AG04449 (cell line): Measurements from ENCODE around the gene IGSF9B.

Experiments used
- CTCF ChIA-PET: fragments of 350-600 bp; formaldehyde crosslinking; extraction: SDS; loops from one replicate; lab custom pipeline; 2021; ENCODE audit warnings: antibody characterized with exemption; lab: Yijun Ruan, JAX
- POLR2A ChIA-PET: fragments of 400-600, 350-600 bp; formaldehyde crosslinking; extraction: SDS; loops from one replicate; lab custom pipeline; 2020; ENCODE audit warnings: antibody characterized with exemption, inconsistent platforms; lab: Yijun Ruan, JAX
- DNase-seq: peaks from one replicate; pipeline ENCODE4 v3.0.0-alpha.2; 2010; ENCODE audit warnings: low read depth, low spot score
- H3K4me3 ChIP-seq: 2 replicates; pipeline ENCODE4 v1.5.1; 2011; ENCODE audit warnings: low read depth, mild to moderate bottlenecking, control low read depth, low read length
- TF ChIP-seq, protein P1 (sequence below): IDR thresholded peaks from one replicate; pipeline ENCODE4 v1.5.1; 2011; ENCODE audit warnings: mild to moderate bottlenecking, moderate library complexity, low read length, control low read depth, inconsistent platforms; ENCODE audit not compliant: insufficient read depth; ENCODE audit errors: missing control alignments

IGSF9B gene

DNA sequence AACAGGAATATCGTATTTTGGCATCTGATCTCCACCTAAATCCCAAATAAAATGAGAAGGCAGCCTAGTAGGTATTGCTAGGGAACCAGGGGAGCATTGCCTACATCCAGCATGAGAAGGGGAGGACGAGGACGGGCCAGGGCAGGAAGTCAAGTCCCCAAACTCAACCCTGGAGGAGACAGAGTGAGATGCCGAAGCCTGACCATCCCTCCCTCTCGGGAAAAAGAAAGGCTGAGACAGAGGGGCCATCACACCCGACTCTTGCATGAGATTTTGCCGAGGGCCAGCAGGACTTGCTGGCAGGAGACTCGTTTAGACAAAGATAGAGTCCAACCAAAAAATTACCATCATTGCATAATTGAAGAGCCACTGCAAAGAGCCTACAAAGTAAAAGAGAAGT is 61.2 kb downstream of the IGSF9B start:
- TF ChIP-seq, protein P1, sequence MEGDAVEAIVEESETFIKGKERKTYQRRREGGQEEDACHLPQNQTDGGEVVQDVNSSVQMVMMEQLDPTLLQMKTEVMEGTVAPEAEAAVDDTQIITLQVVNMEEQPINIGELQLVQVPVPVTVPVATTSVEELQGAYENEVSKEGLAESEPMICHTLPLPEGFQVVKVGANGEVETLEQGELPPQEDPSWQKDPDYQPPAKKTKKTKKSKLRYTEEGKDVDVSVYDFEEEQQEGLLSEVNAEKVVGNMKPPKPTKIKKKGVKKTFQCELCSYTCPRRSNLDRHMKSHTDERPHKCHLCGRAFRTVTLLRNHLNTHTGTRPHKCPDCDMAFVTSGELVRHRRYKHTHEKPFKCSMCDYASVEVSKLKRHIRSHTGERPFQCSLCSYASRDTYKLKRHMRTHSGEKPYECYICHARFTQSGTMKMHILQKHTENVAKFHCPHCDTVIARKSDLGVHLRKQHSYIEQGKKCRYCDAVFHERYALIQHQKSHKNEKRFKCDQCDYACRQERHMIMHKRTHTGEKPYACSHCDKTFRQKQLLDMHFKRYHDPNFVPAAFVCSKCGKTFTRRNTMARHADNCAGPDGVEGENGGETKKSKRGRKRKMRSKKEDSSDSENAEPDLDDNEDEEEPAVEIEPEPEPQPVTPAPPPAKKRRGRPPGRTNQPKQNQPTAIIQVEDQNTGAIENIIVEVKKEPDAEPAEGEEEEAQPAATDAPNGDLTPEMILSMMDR = no peak
- DNase-seq = no peak
- no peak overlapping the region for H3K4me3 ChIP-seq
- ChIA-PET CTCF (no interaction called here), POLR2A (no interaction called here)

DNA sequence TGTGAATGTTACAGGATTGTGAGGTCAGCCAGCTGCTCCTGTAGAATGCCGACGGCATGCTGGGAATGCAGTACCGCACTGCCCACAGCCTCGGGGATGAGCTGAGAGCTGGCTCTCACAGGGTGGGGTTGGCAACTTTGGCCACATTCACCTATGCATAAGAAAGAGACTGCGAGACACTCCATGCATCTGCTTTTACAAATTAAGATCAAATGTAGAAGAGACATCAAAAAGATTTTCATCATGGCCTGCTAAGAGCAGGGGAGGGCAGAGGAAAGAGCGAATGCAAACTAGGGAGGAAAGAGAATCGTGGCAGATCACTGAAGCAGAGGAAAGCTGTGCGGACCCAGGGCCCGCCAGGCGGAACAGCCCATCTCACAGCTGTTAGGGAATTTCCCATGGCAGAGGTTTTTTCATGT is 61.7 kb downstream of the IGSF9B start:
- TF ChIP-seq, protein P1 = no peak
- ChIA-PET POLR2A (no interaction called here), CTCF (no interaction called here)
- no peak overlapping the region for H3K4me3 ChIP-seq
- no peak for DNase-seq

DNA sequence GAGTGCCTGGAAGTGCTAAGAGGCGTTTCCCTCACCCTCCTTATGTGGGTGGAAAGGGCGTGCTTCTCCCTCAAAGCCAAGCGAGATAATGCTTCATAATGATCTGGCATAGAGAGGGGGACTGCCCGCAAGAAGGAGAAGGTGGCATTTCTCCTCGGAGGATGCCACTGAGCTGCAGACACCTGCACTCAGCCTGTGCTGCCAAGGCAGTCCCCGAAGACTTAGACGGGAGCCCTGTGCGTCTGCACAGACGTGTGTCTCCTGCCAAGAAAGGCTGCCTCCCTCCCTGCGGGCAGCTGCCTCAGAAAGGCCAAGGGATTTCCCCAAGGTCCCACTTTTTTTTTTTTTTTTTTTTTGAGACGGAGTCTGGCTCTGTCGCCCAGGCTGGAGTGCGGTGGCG is 63.4 kb downstream of the IGSF9B start:
- TF ChIP-seq, protein P1 = no peak
- no peak for DNase-seq
- CTCF ChIA-PET = no interaction called here
- H3K4me3 ChIP-seq = no peak overlapping the region
- POLR2A ChIA-PET = no interaction called here

DNA sequence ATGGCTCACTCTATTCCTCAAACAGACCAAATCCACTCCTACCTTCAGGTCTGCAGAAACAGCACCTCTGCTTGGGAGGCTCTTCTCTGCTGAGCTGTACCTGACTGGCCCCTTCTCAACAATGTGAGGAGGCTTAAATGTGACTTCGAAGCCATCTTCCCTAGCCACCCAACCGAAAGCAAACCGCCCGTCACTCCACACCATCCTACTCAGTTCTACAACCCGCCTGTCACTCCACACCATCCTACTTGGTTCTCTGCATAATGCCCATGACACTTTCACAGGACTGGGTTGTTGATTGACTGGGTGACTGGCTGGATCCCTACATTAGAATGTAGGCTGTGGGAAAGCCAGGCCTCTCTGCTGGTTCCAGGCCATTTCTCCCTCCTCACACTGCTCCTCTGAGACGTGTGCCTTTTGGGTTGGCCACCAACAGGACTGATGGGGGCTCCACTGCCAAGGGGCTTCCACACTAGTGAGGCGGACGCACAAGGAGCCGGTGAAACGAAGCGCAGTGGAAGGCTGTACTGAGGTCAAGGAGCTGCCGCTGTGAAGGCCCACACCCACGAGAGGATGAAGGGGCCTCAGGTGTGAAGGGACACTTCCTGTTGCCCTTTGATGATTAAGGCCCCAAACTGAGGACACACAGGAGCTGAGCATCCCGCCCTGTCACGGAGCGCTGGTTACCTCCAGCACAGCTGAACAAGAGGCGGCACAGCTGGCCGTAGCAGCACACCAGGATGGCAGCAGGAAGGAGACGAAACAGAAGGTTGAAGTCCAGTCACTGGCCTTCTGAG is 64.0 kb downstream of the IGSF9B start:
- DNase-seq = no peak
- POLR2A ChIA-PET = no interaction called here
- CTCF ChIA-PET = no interaction called here
- TF ChIP-seq, protein P1 = no peak
- H3K4me3 ChIP-seq = no peak overlapping the region

DNA sequence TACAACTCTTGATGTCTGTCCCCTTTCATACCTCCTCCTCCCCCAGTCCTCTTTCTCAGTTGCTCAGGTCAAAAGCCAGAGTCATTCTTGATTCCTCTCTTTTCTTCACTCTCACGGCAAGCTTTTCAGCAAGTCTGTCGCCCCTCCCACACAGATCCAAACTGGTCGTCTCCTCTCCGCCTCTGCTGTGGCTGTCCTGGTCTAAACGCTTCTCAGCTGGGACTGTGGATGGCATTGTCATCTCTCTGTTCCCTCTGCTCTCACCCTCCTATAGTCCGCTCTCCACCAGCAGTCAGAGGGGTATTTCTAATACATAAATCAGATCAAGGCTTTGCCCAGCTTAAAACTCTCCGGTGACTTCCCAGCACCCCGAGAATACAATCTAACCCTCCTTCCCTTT is 64.6 kb downstream of the IGSF9B start:
- no peak for DNase-seq
- no peak overlapping the region for H3K4me3 ChIP-seq
- TF ChIP-seq, protein P1 = no peak
- ChIA-PET POLR2A (no interaction called here), CTCF (no interaction called here)

DNA sequence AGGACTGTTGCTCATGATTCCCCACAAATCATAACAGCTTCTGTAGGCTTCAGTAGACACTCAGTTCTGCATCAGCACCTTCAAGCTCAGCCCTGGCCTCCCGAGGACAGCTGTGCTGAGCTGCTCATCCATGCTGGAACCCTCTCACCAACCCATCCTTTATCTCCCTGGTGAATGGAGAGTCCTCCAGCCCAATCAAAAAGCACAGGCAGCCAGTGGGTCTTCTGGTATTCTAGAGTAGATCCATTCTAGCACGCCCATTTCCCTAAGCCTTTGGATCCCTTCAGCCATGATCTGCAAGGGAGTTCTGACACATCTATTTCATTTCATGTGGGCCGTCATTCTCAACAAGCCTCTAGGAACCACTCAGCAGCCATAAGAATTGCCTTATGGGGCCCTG is 66.9 kb downstream of the IGSF9B start:
- TF ChIP-seq, protein P1 = no peak
- no peak for DNase-seq
- ChIA-PET CTCF (no interaction called here), POLR2A (no interaction called here)
- H3K4me3 ChIP-seq = no peak overlapping the region
